ENCODE results near the gene ARFIP1. TPM values are rescaled to one million over a fixed set of nuclear protein-coding genes. Genes with fewer than 3 reads are reported as not detected.
A peak's percentile ranks its signal among the peaks of the same experiment; 100 is the strongest.

Gene ARFIP1
- total and polyA plus RNA-seq, 2 donors (not counting 1 experiment from before 2014, with no cell fraction given), result 11.1 to 23.5 TPM

DNA sequence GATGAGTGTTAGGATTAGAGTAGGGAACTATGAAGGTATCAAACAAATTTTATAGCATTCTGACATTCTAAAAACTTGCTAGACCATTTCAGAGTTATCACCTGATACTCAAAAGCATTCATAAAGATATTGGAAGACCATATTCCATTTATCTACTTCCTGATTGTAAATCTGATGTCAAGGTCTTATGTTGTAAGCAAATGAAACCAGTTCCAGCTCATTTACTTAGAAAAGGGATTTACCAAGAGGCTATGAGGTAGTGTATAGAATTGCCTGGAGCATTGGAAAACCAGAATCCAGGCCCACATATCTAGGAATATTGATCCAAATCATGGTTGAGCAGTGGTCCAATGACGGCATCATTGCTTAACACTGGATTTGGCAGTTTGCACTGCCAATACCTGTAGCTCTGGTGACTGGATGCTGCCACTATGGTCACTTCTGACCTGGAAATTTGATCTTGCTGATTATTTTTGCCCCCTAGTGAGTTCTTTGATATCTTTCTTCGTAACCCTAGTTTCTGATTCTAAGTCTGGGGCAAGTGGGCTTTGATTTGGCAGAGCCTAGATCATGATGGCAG is 25.4 kb downstream of the ARFIP1 start:
- WGBS (ENCODE audit: insufficient coverage), result 100% methylated on average over 2 of the region's 2 CpGs
- TF ChIP-seq EZH2 (IDR thresholded peaks at IDR 0.05; ENCODE audit: borderline replicate concordance, insufficient read depth, low read depth, low read length, poor library complexity, severe bottlenecking), result no peak
- TF ChIP-seq, protein P1, sequence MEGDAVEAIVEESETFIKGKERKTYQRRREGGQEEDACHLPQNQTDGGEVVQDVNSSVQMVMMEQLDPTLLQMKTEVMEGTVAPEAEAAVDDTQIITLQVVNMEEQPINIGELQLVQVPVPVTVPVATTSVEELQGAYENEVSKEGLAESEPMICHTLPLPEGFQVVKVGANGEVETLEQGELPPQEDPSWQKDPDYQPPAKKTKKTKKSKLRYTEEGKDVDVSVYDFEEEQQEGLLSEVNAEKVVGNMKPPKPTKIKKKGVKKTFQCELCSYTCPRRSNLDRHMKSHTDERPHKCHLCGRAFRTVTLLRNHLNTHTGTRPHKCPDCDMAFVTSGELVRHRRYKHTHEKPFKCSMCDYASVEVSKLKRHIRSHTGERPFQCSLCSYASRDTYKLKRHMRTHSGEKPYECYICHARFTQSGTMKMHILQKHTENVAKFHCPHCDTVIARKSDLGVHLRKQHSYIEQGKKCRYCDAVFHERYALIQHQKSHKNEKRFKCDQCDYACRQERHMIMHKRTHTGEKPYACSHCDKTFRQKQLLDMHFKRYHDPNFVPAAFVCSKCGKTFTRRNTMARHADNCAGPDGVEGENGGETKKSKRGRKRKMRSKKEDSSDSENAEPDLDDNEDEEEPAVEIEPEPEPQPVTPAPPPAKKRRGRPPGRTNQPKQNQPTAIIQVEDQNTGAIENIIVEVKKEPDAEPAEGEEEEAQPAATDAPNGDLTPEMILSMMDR (IDR thresholded peaks at IDR 0.05), result no peak
- H4K20me1 ChIP-seq (ENCODE audit: control insufficient read depth, insufficient read depth, low read length, poor library complexity, severe bottlenecking), result peaks cover 11% of the 10 kb centered on the region

DNA sequence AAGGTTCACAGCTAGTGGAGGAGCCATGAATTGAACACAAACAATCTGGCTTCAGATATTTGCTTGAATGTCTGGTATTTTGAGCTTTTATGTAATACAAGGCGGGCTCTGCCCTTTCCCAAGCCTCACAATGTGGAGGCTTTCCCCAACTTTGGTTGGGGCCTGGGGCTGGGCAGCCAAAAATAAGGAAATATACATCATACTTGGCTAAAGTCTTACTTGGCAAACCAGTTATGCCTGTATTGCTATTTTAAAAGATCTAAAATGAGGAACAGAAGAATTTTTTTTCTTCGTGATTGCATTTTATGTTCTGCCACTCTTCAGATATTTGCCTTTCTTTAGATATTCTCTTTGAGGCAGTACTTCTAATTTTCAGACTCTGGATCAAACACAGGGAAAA is 26.1 kb downstream of the ARFIP1 start:
- Mint-ChIP-seq H3K4me1 (peaks cover 37% of the 10 kb centered on the region), H3K4me3 (no peak overlapping the region), H3K27ac (peak overlapping the region; percentile 60), H3K9me3 (ENCODE audit: insufficient read depth) (peaks cover 2% of the 10 kb centered on the region), H3K27me3 (no peaks in the 10 kb centered on the region)
- H3K27ac ChIP-seq (ENCODE audit: low read length in 2 of 2), result peak overlapping the region; percentile 6 to 23
- no peak for DNase-seq
- ChIA-PET POLR2A (no interaction called here), CTCF (no interaction called here)
- peak overlapping the region; percentile 4 for H3K4me2 ChIP-seq (replicated peaks; ENCODE audit: low read depth, low read length, poor library complexity, severe bottlenecking)
- intact Hi-C loops (cut with micrococcal nuclease), result no loop called here
- H2AFZ ChIP-seq (ENCODE audit: insufficient read depth, low read depth, low read length, poor library complexity, severe bottlenecking), result no peak overlapping the region
- H3K4me3 ChIP-seq (ENCODE audit: control extremely low read depth in 1 of 5, extremely low read depth in 1 of 5, insufficient read depth in 1 of 5, low read depth in 2 of 5, low read length in 4 of 5), result no peak overlapping the region
- ATAC-seq (ENCODE audit: low read depth), result no peak
- no peaks in the 10 kb centered on the region for H3K27me3 ChIP-seq (replicated peaks in 1 of 4; ENCODE audit: control extremely low read depth in 1 of 4, control insufficient read depth in 3 of 4, insufficient read depth in 4 of 4, low read length in 3 of 4)
- no peaks in the 10 kb centered on the region for H3K9me3 ChIP-seq (ENCODE audit: control extremely low read depth in 1 of 3, control insufficient read depth in 2 of 3, insufficient read depth in 1 of 3, low read length in 2 of 3)
- H4K20me1 ChIP-seq (ENCODE audit: control insufficient read depth, insufficient read depth, low read length, poor library complexity, severe bottlenecking), result peaks cover 4% of the 10 kb centered on the region
- no peak overlapping the region for H3K9ac ChIP-seq (ENCODE audit: low read length)
- H3K4me1 ChIP-seq (ENCODE audit: control insufficient read depth in 2 of 2, insufficient read depth in 2 of 2, low read length in 2 of 2), result peaks cover 3 to 19% of the 10 kb centered on the region in 2 donors
- WGBS (ENCODE audit: insufficient coverage), result no CpG with 5 or more reads among the region's 2 CpGs
- peaks cover 37% of the 10 kb centered on the region for H3K79me2 ChIP-seq (ENCODE audit: control insufficient read depth, insufficient read depth, low read length)
- H3K36me3 ChIP-seq (replicated peaks in 1 of 2; ENCODE audit: control extremely low read depth in 1 of 2, control insufficient read depth in 1 of 2, extremely low read depth in 1 of 2, insufficient read depth in 2 of 2, low read length in 1 of 2), result no peaks in the 10 kb centered on the region
- TF ChIP-seq, protein P1 (IDR thresholded peaks at IDR 0.05), result no peak
- TF ChIP-seq EZH2 (IDR thresholded peaks at IDR 0.05; ENCODE audit: borderline replicate concordance, insufficient read depth, low read depth, low read length, poor library complexity, severe bottlenecking), result no peak

More for the DNA sequence above, 25.4 kb downstream of the ARFIP1 start:
- Mint-ChIP-seq H3K27me3 (no peaks in the 10 kb centered on the region), H3K27ac (no peak overlapping the region), H3K4me3 (no peak overlapping the region), H3K9me3 (ENCODE audit: insufficient read depth) (no peaks in the 10 kb centered on the region), H3K4me1 (peaks cover 37% of the 10 kb centered on the region)
- H3K9me3 ChIP-seq (ENCODE audit: control extremely low read depth in 1 of 3, control insufficient read depth in 2 of 3, insufficient read depth in 1 of 3, low read length in 2 of 3), result no peaks in the 10 kb centered on the region
- intact Hi-C loops (cut with micrococcal nuclease), result no loop called here
- H3K27me3 ChIP-seq (replicated peaks in 1 of 4; ENCODE audit: control extremely low read depth in 1 of 4, control insufficient read depth in 3 of 4, insufficient read depth in 4 of 4, low read length in 3 of 4), result no peaks in the 10 kb centered on the region
- H3K36me3 ChIP-seq (replicated peaks in 1 of 2; ENCODE audit: control extremely low read depth in 1 of 2, control insufficient read depth in 1 of 2, extremely low read depth in 1 of 2, insufficient read depth in 2 of 2, low read length in 1 of 2), result no peaks in the 10 kb centered on the region
- ATAC-seq (ENCODE audit: low read depth) (no peak), DNase-seq (no peak)
- no peak overlapping the region for H3K4me2 ChIP-seq (replicated peaks; ENCODE audit: low read depth, low read length, poor library complexity, severe bottlenecking)
- peaks cover 3 to 19% of the 10 kb centered on the region in 2 donors for H3K4me1 ChIP-seq (ENCODE audit: control insufficient read depth in 2 of 2, insufficient read depth in 2 of 2, low read length in 2 of 2)
- H3K9ac ChIP-seq (ENCODE audit: low read length), result no peak overlapping the region
- H3K27ac ChIP-seq (ENCODE audit: low read length in 2 of 2), result peak overlapping the region in 1 of 2 donors; percentile 23
- H2AFZ ChIP-seq (ENCODE audit: insufficient read depth, low read depth, low read length, poor library complexity, severe bottlenecking), result no peak overlapping the region
- ChIA-PET CTCF (no interaction called here), POLR2A (no interaction called here)
- H3K79me2 ChIP-seq (ENCODE audit: control insufficient read depth, insufficient read depth, low read length), result peaks cover 32% of the 10 kb centered on the region
- H3K4me3 ChIP-seq (ENCODE audit: control extremely low read depth in 1 of 5, extremely low read depth in 1 of 5, insufficient read depth in 1 of 5, low read depth in 2 of 5, low read length in 4 of 5), result no peak overlapping the region
